HCT116 (cell line): ENCODE results near the gene TLR9. TPM values are rescaled to one million over a fixed set of nuclear protein-coding genes. Genes with fewer than 3 reads are reported as not detected.
"Not testable (repeated sequence)": the region's sequence is repeated elsewhere in the genome, so short reads cannot be mapped to it uniquely, and the experiment has no call there.

ENCODE experiments used
- ATAC-seq: fragments of 200-7000 bp; cut with Tn5 transposase; 2 replicates; pipeline ENCODE4 v1.9.1; 2020; ENCODE audit warnings: mild to moderate bottlenecking, moderate library complexity
- BruUV-seq: library from RNA; stranded (reverse); fragments of 400-500 nt; replicated peaks from 2 replicates; lab custom pipeline; 2021; lab: Mats Ljungman, UMichigan
- CTCF ChIA-PET: fragments of 300-600 bp; sonication (Branson Sonifier 250); formaldehyde crosslinking; loops from one replicate; lab custom pipeline; 2021; ENCODE audit warnings: antibody characterized with exemption; lab: Charles Lee
- POLR2A ChIA-PET: fragments of 300-600, 350-600 bp; sonication (Branson Sonifier 250); formaldehyde crosslinking; loops from one replicate; lab custom pipeline; 2021; ENCODE audit warnings: antibody characterized with exemption; lab: Charles Lee
- RAD21 ChIA-PET, 2 experiments: fragments of 300-600 bp; sonication (Branson Sonifier 250); formaldehyde crosslinking; loops; one replicate each; lab custom pipeline; 2023; ENCODE audit warnings: low total read pairs in 2 of 2; ENCODE audit not compliant: uncharacterized antibody in 2 of 2, unreplicated experiment in 2 of 2, low non-redundant PET in 1 of 2; lab: Charles Lee
- DNase-seq: peaks from one replicate; pipeline ENCODE4 v3.0.0-alpha.2; 2010; ENCODE audit warnings: low read depth, low spot score
- H2AFZ ChIP-seq: fragments of 200-600 bp; shearing (Covaris generic), sonication (generic); 2 replicates; pipeline ENCODE4 v1.6.1; 2017; ENCODE audit warnings: low read depth, mixed run types, mixed read lengths, antibody characterized with exemption, low read length; ENCODE audit not compliant: poor library complexity, severe bottlenecking
- H3K27ac ChIP-seq: 2 replicates; pipeline ENCODE4 v1.5.1; 2012; ENCODE audit warnings: low read depth, low read length
- H3K27me3 ChIP-seq: fragments of 200-600 bp; sonication (generic); 2 replicates; pipeline ENCODE4 v1.6.1; 2016; ENCODE audit warnings: mixed run types, low read length, mixed read lengths; ENCODE audit not compliant: insufficient read depth
- H3K36me3 ChIP-seq, 2 experiments: fragments of 200-500 bp in 1 of 2; fragments of 200-600 bp in 1 of 2; sonication (Bioruptor generic) in 1 of 2; sonication (generic) in 1 of 2; 2 replicates each; pipeline versions ENCODE4 v1.5.1 to v1.6.1; 2014 to 2016; ENCODE audit warnings: low read length in 2 of 2, inconsistent platforms in 1 of 2, mixed read lengths in 1 of 2, mixed run types in 1 of 2; ENCODE audit not compliant: insufficient read depth in 2 of 2, control insufficient read depth in 1 of 2
- H3K4me1 ChIP-seq, 2 experiments: fragments of 200-600 bp in 1 of 2; sonication (generic) in 1 of 2; 2 replicates each; pipeline versions ENCODE4 v1.5.1 to v1.6.1; 2012 to 2017; ENCODE audit warnings: low read length in 2 of 2, inconsistent platforms in 1 of 2, mild to moderate bottlenecking in 1 of 2, mixed read lengths in 1 of 2, mixed run types in 1 of 2, moderate library complexity in 1 of 2; ENCODE audit not compliant: insufficient read depth in 2 of 2, control insufficient read depth in 1 of 2
- H3K4me2 ChIP-seq: fragments of 200-600 bp; sonication (generic); 2 replicates; pipeline ENCODE4 v1.6.1; 2017; ENCODE audit warnings: mixed run types, low read length, mixed read lengths
- H3K4me3 ChIP-seq, 2 experiments: fragments of 200-600 bp in 1 of 2; sonication (generic) in 1 of 2; replicated peaks in 1 of 2; 2 replicates each; pipeline ENCODE4 v1.5.1; 2011 to 2016; ENCODE audit warnings: low read length in 2 of 2, control low read depth in 1 of 2, low read depth in 1 of 2, mild to moderate bottlenecking in 1 of 2, mixed read lengths in 1 of 2, mixed run types in 1 of 2
- H3K79me2 ChIP-seq: fragments of 200-600 bp; sonication (generic); 2 replicates; pipeline ENCODE4 v1.6.1; 2017; ENCODE audit warnings: mild to moderate bottlenecking, mixed run types, low read length, moderate library complexity, mixed read lengths; ENCODE audit not compliant: insufficient read depth
- H3K9ac ChIP-seq: fragments of 200-600 bp; sonication (generic); 2 replicates; pipeline ENCODE4 v1.6.1; 2016; ENCODE audit warnings: low read length, mixed read lengths
- H3K9me2 ChIP-seq: fragments of 200-600 bp; sonication (generic), shearing (Covaris generic); 2 replicates; pipeline ENCODE4 v1.6.1; 2017; ENCODE audit warnings: mixed run types, mild to moderate bottlenecking, moderate library complexity; ENCODE audit not compliant: insufficient read depth
- H3K9me3 ChIP-seq, 2 experiments: fragments of 200-500 bp in 1 of 2; fragments of 200-600 bp in 1 of 2; sonication (Bioruptor generic) in 1 of 2; sonication (generic) in 1 of 2; 2 replicates each; pipeline ENCODE4 v1.6.1; 2014 to 2017; ENCODE audit warnings: low read length in 2 of 2, mixed read lengths in 2 of 2, inconsistent platforms in 1 of 2, low read depth in 1 of 2, mild to moderate bottlenecking in 1 of 2, mixed run types in 1 of 2, moderate library complexity in 1 of 2; ENCODE audit not compliant: control insufficient read depth in 1 of 2, insufficient read depth in 1 of 2
- H4K20me1 ChIP-seq: fragments of 200-600 bp; sonication (generic), shearing (Covaris generic); 2 replicates; pipeline ENCODE4 v1.6.1; 2017; ENCODE audit warnings: mixed run types, mild to moderate bottlenecking, moderate library complexity; ENCODE audit not compliant: insufficient read depth
- CEBPB ChIP-seq: IDR thresholded peaks from 2 replicates; pipeline ENCODE4 v1.6.1; 2012; ENCODE audit warnings: low read depth
- EGR1 ChIP-seq: IDR thresholded peaks from 2 replicates; pipeline ENCODE4 v1.6.1; 2012; ENCODE audit warnings: low read depth
- EZH2phosphoT487 ChIP-seq: fragments of 200-600 bp; IDR thresholded peaks from 2 replicates; pipeline ENCODE4 v1.6.1; 2018; ENCODE audit warnings: antibody characterized with exemption, borderline replicate concordance
- FOSL1 ChIP-seq: IDR thresholded peaks from 2 replicates; pipeline ENCODE4 v1.6.1; 2012; ENCODE audit warnings: low read depth
- POLR2A ChIP-seq: IDR thresholded peaks from 2 replicates; pipeline ENCODE4 v1.7.0; 2011; ENCODE audit warnings: borderline replicate concordance; ENCODE audit not compliant: insufficient read depth, insufficient read length; ENCODE audit errors: extremely low read depth
- POLR2AphosphoS5 ChIP-seq: IDR thresholded peaks from 2 replicates; pipeline ENCODE4 v1.6.1; 2011; ENCODE audit warnings: mild to moderate bottlenecking, low read depth, low read length, moderate library complexity
- SIN3A ChIP-seq: IDR thresholded peaks from 2 replicates; pipeline ENCODE4 v1.6.1; 2012; ENCODE audit warnings: low read depth
- SP1 ChIP-seq: IDR thresholded peaks from 2 replicates; pipeline ENCODE4 v1.6.1; 2012; ENCODE audit warnings: low read depth
- SRF ChIP-seq: IDR thresholded peaks from 2 replicates; pipeline ENCODE4 v1.6.1; 2012; ENCODE audit warnings: low read depth
- ZFX ChIP-seq: fragments of 450-650 bp; IDR thresholded peaks from 2 replicates; pipeline ENCODE4 v1.6.1; 2017
- ZNF274 ChIP-seq: fragments of 200-500 bp; sonication (Bioruptor generic); IDR thresholded peaks from 2 replicates; pipeline ENCODE4 v1.6.1; 2014; ENCODE audit warnings: mild to moderate bottlenecking, low read depth, low read length, inconsistent platforms
- intact Hi-C: fragments of 100-400 bp; cut with micrococcal nuclease; formaldehyde crosslinking; loops from 2 replicates; pipeline ENCODE4 v1.10.0; 2022
- total RNA-seq: library from RNA; stranded (reverse); gene quantifications from one replicate; pipeline ENCODE4 v1.2.1, GENCODE V29; 2021; ENCODE audit not compliant: unreplicated experiment
- TF ChIP-seq, protein P1 (sequence below): IDR thresholded peaks from 2 replicates; pipeline ENCODE4 v1.6.1; 2011; ENCODE audit warnings: mild to moderate bottlenecking, low read length, moderate library complexity; ENCODE audit not compliant: insufficient replicate concordance; ENCODE audit errors: extremely low read depth
- TF ChIP-seq, protein P2 (sequence below): IDR thresholded peaks from 2 replicates; pipeline ENCODE4 v1.6.1; 2012
- TF ChIP-seq, protein P3 (sequence below): IDR thresholded peaks from 2 replicates; pipeline ENCODE4 v1.6.1; 2012; ENCODE audit warnings: low read depth

TLR9 gene
- total RNA-seq, 1 experiment from 2014 or later, result 0.15 TPM

DNA sequence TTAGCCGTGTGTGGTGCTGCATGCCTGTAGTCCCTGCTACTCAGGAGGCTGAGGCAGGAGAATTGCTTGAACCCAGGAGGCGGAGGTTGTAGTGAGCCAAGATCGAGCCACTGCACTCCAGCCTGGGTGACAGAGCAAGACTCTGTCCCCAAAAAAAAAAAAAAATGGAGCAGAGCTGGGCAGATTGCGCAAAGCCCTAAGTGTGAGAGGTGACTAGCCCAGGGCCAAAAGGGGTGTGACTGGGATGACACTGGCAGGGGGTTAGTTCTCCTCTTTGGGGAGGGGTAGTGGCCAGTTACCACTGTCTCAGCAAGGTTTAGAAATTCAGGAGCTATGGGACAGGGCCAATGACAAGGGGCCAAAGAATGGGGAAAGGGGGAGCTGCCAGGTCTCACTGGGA lies 47.3 kb downstream of the TLR9 start:
- H3K27ac ChIP-seq, H4K20me1 ChIP-seq, CTCF ChIA-PET, RAD21 ChIA-PET, POLR2A ChIA-PET, DNase-seq, H3K79me2 ChIP-seq, BruUV-seq, H3K9me2 ChIP-seq, H3K4me2 ChIP-seq, H2AFZ ChIP-seq, H3K36me3 ChIP-seq, H3K27me3 ChIP-seq, H3K4me1 ChIP-seq, H3K9ac ChIP-seq, ATAC-seq, H3K4me3 ChIP-seq, H3K9me3 ChIP-seq, intact Hi-C loops: not testable (repeated sequence)

DNA sequence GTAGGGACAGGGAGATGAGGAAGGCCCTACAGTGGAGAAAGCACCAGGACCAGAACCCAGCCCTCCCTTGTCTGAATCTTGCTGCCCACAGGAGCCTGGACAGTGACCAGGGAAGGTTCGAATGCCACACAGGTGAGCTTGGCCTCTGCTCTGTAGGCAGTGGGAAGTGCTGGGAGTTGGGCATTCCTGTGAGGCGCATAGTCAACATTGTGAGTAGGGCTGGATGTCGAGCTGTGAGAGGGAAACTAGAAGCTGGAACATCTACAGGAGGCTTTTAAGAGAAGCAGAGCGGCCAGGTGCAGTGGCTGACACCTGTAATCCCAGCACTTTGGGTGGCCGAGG lies 47.8 kb downstream of the TLR9 start:
- ChIA-PET CTCF (no interaction called here), RAD21 (no interaction called here), POLR2A (no interaction called here)
- intact Hi-C loops, result no loop called here
- Histone ChIP-seq H3K36me3 (no peaks in the 10 kb centered on the region), H4K20me1 (no peaks in the 10 kb centered on the region), H3K9ac (no peak overlapping the region), H2AFZ (no peak overlapping the region), H3K27ac (no peak overlapping the region), H3K27me3 (no peaks in the 10 kb centered on the region), H3K4me3 (no peak overlapping the region), H3K9me2 (no peaks in the 10 kb centered on the region), H3K79me2 (no peaks in the 10 kb centered on the region), H3K4me2 (no peak overlapping the region), H3K9me3 (no peaks in the 10 kb centered on the region), H3K4me1 (no peaks in the 10 kb centered on the region)
- DNase-seq, result no peak
- no peak for ATAC-seq
- BruUV-seq, result no TSS peak
- TF ChIP-seq SIN3A (no peak), CEBPB (no peak), EGR1 (no peak), SP1 (no peak), POLR2A (no peak), ZFX (no peak), FOSL1 (no peak), POLR2AphosphoS5 (no peak), EZH2phosphoT487 (no peak), ZNF274 (no peak), SRF (no peak)
- TF ChIP-seq, protein P1, sequence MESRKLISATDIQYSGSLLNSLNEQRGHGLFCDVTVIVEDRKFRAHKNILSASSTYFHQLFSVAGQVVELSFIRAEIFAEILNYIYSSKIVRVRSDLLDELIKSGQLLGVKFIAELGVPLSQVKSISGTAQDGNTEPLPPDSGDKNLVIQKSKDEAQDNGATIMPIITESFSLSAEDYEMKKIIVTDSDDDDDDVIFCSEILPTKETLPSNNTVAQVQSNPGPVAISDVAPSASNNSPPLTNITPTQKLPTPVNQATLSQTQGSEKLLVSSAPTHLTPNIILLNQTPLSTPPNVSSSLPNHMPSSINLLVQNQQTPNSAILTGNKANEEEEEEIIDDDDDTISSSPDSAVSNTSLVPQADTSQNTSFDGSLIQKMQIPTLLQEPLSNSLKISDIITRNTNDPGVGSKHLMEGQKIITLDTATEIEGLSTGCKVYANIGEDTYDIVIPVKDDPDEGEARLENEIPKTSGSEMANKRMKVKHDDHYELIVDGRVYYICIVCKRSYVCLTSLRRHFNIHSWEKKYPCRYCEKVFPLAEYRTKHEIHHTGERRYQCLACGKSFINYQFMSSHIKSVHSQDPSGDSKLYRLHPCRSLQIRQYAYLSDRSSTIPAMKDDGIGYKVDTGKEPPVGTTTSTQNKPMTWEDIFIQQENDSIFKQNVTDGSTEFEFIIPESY, result no peak
- TF ChIP-seq, protein P2, sequence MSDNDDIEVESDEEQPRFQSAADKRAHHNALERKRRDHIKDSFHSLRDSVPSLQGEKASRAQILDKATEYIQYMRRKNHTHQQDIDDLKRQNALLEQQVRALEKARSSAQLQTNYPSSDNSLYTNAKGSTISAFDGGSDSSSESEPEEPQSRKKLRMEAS, result no peak
- TF ChIP-seq, protein P3, sequence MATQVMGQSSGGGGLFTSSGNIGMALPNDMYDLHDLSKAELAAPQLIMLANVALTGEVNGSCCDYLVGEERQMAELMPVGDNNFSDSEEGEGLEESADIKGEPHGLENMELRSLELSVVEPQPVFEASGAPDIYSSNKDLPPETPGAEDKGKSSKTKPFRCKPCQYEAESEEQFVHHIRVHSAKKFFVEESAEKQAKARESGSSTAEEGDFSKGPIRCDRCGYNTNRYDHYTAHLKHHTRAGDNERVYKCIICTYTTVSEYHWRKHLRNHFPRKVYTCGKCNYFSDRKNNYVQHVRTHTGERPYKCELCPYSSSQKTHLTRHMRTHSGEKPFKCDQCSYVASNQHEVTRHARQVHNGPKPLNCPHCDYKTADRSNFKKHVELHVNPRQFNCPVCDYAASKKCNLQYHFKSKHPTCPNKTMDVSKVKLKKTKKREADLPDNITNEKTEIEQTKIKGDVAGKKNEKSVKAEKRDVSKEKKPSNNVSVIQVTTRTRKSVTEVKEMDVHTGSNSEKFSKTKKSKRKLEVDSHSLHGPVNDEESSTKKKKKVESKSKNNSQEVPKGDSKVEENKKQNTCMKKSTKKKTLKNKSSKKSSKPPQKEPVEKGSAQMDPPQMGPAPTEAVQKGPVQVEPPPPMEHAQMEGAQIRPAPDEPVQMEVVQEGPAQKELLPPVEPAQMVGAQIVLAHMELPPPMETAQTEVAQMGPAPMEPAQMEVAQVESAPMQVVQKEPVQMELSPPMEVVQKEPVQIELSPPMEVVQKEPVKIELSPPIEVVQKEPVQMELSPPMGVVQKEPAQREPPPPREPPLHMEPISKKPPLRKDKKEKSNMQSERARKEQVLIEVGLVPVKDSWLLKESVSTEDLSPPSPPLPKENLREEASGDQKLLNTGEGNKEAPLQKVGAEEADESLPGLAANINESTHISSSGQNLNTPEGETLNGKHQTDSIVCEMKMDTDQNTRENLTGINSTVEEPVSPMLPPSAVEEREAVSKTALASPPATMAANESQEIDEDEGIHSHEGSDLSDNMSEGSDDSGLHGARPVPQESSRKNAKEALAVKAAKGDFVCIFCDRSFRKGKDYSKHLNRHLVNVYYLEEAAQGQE, result no peak
